Fibroblast of the aortic adventitia (primary cell): ENCODE data around the gene SVIP. TPM values are rescaled to one million over a fixed set of nuclear protein-coding genes. Genes with fewer than 3 reads are reported as not detected.

Experiments used
- DNase-seq: peaks from one replicate; pipeline ENCODE4 v3.0.0-alpha.2; 2010; ENCODE audit warnings: low read depth
- H3K4me3 ChIP-seq: 2 replicates; pipeline ENCODE4 v1.5.1; 2011; ENCODE audit warnings: low read depth, mild to moderate bottlenecking, control low read depth, low read length, moderate library complexity
- CTCF ChIP-seq: IDR thresholded peaks from 2 replicates; pipeline ENCODE4 v1.5.1; 2011; ENCODE audit warnings: mild to moderate bottlenecking, low read length, control low read depth, inconsistent platforms; ENCODE audit not compliant: insufficient read depth
- total RNA-seq: library from RNA; depleted of rRNA; stranded (reverse); fragments of >200 nt; gene quantifications from 2 replicates; pipeline ENCODE4 v1.2.3, GENCODE V29; 2012; ENCODE audit warnings: low replicate concordance

The SVIP gene
- total RNA-seq, 1 donor, result 6.9 TPM

- peak; percentile 56 for DNase-seq
- H3K4me3 ChIP-seq, result no peak overlapping the region
- no peak for TF ChIP-seq CTCF
Observed at GRCh38 chr11:22785251-22785650, 44.4 kb downstream of the SVIP start.

GRCh38 chr11:22780952-22781593, 48.5 kb downstream of the SVIP start:
- DNase-seq, result no peak
- TF ChIP-seq CTCF, result no peak
- no peak overlapping the region for H3K4me3 ChIP-seq

- no peak for TF ChIP-seq CTCF
- no peak overlapping the region for H3K4me3 ChIP-seq
- no peak for DNase-seq
Observed at GRCh38 chr11:22779850-22780249, 49.8 kb downstream of the SVIP start.

- DNase-seq, result no peak
- no peak overlapping the region for H3K4me3 ChIP-seq
- TF ChIP-seq CTCF, result no peak
Observed at GRCh38 chr11:22778642-22779041, 51.0 kb downstream of the SVIP start.

- DNase-seq, result no peak
- H3K4me3 ChIP-seq, result no peak overlapping the region
- no peak for TF ChIP-seq CTCF
Observed at GRCh38 chr11:22775248-22775647, 54.4 kb downstream of the SVIP start.

- no peak overlapping the region for H3K4me3 ChIP-seq
- no peak for DNase-seq
- TF ChIP-seq CTCF, result no peak
Observed at GRCh38 chr11:22774716-22775115, 54.9 kb downstream of the SVIP start.

- TF ChIP-seq CTCF, result no peak
- no peak for DNase-seq
- H3K4me3 ChIP-seq, result no peak overlapping the region
Observed at GRCh38 chr11:22769081-22769480, 60.5 kb downstream of the SVIP start.
